ENCODE results near the gene SAXO1.

Gene SAXO1

DNA sequence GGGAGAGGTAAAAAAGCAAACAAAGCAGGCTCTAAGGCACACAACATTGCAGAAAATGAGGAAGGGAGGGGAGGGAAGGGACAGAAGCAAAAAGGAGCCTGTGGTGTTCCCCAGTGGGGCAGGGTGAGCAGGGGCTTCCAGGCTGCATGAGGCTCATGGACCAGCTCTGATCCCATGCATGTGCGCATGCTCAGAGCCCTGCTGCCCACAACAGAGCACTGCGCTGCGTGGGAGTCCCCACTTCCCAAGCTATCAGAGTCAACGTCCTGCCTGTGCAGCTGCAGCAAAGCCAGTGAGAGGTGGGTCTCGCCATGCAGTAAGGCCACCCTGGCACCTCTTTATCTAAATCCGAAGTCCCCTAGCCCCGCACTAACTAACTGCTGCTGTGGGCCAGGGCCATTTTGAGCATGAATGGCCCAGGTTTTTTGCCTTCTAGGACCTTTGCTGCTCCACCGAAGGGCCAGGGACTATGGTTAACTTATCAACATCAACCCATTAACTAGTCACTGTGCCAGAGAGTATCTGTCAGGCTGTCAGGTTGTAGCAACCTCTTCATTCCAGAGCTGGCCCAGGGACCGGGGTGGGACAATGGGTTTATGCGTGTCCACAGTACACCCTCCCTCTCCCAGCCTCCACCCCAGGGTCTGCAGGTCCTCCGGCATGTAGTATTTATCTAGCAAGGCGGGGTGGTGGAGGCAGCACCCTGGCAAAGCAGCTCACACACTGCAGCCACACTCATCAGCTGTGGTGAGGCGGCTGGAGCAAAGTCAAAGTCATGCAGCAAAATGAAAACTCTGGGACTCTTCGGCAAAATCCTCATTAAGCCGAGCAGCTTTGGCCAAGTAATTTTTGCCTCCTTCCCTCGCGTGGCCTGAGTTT lies 123.6 kb downstream of the SAXO1 start:
- no peak for DNase-seq

DNA sequence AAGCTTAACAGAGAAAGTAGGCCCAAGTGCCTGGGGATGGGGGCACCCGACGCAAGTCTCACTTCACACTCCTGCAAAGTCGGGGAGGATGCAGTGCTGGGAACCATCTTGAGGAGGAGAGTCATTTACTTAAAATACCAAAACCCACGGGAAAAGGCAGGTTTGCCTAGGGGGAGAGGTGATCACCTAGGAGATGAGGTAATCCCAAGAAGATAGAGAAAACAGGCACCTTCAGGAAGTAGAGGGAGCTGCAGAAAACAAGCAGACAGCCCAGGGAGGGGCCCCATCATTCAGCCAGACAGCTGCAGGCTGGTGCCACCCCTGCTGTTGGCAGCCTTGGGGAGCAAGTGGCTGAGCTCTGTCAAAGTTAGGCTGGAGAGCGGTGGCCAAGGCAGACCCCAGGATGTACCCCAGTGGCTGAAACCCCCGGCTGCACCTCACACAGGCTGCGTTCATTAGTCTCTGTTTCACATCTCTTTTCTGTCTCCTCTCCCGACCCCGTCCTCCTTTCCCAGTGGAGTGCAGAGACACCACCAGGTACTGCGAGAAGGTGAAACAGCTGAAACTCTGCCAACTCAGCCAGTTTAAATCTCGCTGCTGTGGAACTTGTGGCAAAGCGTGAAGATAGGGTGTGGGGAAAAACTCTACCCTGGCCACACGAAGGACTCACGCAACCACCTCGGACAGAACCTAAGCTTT lies 124.9 kb downstream of the SAXO1 start:
- no peak for DNase-seq

DNA sequence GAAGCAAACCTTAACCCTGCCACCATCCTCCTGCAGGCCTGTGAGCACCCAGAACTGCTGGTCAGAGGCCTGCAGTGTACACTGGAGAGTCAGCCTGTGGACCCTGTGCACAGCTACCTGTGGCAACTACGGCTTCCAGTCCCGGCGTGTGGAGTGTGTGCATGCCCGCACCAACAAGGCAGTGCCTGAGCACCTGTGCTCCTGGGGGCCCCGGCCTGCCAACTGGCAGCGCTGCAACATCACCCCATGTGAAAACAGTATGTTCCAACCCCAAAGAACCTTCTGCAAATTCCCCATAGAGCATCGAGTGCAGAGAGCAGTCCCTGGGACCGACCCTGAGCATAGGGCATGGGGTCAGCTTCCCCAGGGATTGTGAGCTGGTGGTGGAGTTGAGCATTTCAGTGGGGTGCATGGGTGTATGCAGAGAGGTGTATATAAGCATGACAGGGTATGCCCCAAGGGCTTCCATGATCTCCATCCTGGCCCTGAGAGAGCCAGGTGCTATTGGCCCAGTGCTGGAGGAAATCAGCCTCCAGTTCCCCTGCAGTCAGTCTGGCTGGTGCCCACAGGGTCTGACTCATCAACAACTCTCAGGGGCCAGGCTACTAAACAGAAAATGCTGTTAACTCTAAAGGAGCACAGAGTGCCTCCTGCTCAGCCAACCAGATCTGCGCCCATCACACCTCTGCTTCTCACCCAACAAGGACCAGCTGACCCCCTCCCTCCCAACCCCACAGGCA lies 126.2 kb downstream of the SAXO1 start:
- no peak for DNase-seq

DNA sequence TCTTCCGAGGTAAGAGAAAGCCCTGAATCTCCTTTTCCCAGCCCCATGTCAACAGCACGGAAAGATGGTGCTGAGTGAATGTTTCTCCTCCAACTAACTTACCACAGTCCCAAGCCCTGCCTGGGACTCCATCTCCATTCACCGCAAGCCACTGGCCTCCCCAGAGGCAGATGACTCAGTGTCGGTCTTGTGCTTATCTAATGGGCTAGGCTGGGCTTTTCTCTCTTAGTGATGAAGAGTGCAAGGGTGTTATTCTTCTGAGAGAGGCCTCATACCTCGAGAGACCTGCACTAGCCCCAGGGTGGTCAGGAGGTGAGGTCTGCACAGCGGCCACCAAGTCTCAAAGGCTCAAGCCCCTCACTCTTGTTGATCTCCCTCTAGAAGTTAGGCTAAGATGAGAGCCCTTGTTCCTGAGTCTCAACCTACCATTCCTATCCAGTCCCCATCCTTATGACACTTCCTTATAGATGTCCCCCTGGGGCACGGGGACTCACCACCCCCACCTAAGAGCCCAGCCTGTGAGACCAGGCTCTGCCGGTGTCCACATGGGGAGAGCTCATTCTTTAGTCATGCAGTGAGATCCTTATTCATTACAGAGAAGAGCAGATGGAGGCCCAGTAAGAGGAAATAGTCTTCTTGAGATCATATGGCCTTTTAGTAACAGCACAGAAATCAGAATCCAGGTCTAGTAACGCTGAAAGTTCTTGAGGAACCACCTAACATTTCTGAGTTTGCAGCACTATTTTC lies 127.0 kb downstream of the SAXO1 start:
- no peak for DNase-seq

DNA sequence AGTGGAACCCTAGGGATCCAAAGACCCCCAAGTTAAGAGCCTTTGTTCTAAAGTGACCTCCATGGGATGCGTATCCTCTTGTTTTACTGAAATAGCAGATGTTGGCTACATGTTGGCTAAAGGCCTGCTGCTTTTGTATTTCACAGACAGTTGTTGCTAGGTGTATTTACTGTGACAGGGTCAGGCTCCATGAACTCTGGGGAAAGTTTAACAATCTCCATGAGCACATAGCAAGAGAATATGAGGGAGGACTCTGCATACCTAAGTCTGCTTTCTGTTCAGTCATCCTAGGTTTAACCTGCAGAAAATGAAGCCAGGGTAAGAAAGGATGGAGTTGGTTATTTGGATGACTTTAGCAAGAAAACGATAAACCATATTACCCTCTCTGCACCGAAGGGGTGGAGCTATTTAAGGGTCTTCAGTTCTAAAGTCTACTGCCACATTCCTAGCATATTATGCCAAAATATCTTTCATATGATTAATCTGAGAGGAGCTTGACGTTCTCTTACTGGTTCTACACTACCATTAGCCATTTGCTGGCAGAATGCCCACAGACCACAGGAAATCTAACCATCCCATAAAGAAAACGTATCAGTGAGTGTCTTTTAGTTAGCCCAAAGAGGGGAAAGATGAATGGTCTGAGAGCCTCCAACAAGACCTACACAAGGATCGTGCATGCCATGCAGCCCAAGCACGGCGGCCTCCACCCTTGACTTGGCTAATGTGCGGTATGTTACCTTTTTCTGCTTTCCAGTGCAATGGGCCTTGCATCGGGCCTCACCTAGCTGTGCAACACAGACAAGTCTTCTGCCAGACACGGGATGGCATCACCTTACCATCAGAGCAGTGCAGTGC lies 127.8 kb downstream of the SAXO1 start:
- DNase-seq: no peak

DNA sequence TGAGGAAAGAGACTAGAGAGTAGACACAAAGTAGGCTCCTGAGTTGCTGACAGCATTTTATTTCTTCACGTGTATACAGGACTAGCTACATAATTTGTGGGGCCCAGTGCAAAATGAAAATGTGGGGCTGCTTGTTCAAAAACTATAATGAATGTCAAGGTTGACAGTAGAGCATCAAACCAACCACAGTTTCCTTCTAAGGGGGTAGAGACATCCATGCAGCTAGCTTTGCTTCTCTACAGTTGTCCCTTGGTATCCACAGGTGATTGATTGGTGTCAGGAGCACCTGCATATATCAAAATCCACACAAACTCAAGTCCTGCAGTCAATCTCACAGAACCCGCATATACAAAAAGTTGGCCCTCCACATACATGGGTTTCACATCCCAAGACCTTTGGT lies 129.6 kb downstream of the SAXO1 start:
- no peak for DNase-seq

DNA sequence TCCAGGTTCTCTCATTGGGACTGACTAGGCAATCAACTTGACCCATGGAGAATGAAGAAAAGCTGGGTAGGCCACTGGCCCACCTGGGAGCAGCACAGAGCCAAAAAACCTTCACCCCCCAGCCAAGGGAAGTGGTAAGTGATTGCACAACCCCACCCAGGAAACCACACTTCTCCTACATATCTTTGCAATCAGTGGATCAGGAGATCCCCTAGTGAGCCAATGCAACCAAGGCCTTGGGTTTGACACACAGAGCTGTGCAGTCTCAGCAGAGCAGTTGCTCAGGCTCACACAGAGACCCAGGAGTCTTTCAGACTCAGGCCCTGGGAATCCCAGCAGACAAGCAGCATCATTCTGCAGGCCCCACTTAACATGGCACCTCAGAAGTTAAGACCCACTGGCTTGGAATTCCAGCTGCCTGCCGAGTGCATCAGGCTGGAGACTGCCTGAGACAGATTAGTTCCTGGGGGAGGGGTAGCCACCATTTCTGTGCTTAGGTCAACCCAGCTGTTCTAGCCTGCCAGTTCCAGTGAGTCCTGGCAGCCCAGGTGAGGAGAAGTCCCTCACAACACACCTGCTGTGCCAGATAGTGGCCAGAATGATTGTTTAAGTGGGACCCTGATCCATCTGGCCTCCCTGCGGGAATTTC lies 136.4 kb downstream of the SAXO1 start:
- no peak for DNase-seq

DNA sequence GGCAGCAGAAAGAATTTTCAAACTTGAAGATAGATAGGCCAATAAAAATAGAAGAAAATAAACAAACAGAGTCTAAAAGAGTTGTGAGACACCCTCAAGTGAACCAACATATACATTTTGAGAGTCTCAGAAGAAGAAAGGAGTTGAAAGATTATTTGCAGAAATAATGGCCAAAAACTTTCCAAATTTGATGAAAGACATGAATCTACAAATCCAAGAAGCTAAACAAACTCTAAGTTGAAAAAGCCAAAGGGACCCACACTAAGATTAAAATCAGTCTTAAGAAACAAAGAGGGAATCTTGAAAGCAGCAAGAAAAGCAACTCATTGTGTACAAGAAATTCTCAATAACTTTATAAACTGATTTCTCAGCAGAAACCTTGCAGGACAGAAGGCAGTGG lies 137.0 kb downstream of the SAXO1 start:
- no peak for DNase-seq

DNA sequence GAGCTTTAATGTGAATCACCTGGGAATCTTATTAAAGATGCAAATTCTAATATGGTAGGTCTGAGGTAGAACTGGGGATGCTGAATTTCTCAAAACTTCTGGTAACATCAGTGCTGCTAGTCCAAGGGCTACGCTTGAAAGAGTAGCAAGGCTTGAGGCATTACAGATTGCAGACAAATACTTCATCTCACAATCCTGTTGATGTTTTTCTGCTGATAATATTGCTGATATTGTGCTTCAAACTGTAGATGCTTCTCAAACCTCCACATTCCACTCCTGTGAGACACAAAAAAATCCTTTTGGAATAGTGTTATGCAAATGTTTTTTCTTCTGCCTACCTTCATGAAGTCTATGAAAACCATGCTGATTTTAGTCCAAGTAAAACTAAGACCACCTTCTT lies 139.5 kb downstream of the SAXO1 start:
- DNase-seq: no peak

DNA sequence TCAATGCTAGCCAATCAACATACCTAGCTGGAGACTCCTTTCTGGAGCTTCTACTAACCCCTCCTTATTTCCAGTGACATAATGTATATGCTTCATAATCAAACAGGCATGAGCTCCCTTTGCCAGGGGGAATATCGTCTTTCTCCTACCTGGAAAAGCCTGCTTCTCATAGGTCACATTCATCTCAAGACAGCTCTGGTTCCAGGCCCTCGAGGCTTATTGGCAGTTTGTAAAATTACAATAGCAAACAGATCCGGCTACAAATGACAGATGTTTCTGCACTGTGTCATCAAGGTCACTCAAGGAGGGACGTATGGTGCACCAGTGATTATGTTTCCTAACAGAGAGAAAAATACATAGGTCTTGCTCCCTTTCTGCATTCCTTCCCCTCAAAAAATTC lies 140.0 kb downstream of the SAXO1 start:
- no peak for DNase-seq

DNA sequence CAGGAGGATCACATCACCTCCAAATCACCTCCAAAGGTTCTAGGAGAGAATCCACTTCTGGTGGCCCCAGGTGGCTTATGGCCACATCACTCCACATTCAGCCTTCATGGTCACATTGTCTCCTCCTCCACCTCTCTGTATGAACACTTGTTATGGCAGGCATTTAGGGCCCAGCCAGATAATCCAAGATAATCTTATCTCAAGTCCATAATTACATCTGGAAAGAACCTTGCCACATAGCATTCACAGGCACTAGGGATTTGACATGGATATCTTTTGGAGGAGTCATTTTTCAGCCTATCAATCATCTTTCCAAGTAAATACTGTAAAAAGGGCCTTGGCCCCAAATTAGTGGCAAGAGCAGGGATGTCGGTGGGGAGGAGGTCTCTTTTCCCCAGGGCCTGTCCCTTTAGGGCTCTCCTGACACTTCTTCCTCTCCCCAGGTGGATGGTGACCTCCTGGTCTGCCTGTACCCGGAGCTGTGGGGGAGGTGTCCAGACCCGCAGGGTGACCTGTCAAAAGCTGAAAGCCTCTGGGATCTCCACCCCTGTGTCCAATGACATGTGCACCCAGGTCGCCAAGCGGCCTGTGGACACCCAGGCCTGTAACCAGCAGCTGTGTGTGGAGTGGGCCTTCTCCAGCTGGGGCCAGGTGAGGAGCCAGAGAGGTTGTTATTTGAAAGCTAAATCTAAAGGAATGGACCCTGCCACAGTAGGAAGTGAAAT lies 140.9 kb downstream of the SAXO1 start:
- no peak for DNase-seq

DNA sequence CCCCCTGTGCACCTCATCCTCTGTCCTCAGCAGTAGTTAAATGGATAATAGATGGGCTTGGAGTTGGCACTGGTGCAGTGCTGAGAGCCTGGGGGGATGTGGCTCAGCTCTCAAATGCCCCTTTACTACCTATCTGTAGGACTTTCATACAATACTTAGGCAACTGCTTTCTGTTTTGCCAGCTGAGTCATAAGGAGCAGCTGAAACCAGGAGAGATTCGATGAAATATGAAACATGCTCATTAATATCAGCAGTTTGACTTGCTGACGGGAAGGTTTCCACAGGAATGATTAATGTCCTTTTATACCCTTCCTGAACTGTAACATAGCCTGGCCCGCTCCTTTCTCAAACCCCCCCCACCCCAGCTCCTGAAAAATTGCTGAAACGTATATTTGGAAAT lies 142.6 kb downstream of the SAXO1 start:
- no peak for DNase-seq

DNA sequence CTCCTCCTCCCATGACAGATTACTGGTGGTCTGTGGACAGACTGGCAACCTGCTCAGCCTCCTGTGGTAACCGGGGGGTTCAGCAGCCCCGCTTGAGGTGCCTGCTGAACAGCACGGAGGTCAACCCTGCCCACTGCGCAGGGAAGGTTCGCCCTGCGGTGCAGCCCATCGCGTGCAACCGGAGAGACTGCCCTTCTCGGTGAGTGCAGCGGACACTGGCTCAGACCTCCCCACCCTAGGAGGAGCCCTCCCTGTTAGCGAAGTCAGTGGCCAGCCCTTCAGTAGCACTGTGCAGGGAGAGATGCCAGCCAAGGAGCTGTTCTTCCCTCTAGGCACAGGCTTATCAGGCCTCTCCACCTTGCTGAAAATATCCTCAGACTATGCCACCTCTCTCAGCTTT lies 143.5 kb downstream of the SAXO1 start:
- no peak for DNase-seq

DNA sequence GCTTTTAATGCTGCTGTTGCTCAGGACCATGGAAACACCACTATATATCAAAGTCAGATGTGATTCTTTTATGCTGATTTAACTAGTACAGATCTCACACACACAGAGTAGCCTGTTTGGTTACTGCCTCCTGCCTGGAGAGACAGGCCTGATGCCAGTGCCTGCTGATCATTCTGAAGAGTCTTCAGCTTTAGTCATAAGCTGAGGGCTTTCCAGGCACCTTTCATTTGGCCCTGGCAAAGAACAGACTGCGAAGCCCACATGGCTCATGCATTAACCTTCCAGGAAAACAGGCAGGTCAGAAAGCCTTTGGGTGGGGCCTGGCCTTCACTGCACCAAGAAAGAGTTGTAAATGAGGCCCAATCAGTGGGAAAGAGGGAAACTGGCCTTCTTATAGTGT lies 144.7 kb downstream of the SAXO1 start:
- no peak for DNase-seq

DNA sequence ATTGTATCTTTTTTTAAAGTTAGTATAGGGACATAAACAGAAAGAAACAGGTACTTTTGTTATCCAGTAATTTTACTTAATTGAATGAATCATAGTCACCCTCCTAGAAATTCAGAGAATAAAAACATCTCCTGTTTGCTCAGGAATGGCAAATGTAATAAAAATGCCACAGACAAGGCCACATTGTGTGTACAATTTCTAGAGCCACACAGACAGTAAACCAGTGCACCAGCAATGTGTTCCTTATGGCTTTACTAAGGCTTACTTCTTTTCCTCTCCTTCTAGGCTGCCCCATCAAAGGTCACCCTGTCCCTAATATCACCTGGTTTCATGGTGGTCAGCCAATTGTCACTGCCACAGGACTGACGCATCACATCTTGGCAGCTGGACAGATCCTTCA lies 145.5 kb downstream of the SAXO1 start:
- DNase-seq: no peak

DNA sequence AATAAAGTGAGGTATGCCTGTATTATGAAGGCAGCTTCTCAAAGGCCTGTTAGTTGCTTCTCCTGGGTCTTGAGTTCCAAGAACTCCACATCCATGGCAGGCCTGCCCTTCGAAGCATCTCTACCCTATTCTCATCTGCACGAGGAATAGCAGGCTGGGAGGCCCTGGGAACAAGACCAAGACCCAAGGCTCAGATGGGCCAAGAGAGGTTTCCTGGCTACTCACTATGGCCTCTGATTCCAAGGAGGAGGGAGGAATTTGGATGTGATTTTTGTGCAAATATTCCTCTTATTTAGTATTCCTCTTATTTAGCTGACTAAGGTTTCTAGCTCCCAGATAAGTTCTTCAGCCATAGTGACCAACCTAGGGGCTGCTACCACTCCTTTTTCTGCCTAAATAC lies 151.3 kb downstream of the SAXO1 start:
- DNase-seq: no peak

DNA sequence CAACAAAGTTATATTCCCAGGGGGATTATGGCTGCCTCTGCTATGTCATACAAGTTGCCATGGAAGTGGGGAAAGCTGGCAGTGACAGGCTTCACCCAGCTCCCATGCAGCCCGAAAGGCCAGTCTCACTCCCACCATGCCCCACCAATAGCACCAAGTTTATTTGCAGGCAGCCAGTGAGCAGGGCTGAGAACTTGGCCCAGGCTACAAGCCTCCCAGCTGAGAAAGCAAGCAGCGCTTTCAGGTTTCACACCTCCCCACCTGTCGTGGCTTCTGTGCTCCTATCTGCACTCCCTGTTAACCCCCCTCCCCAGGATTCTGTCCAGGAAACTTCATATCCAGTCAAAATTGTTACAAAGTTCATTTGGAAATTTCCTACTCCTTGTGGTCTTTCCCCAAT lies 155.0 kb downstream of the SAXO1 start:
- no peak for DNase-seq
